H7 (cell line): ENCODE data around the gene WWC1. TPM values are rescaled to one million over a fixed set of nuclear protein-coding genes. Genes with fewer than 3 reads are reported as not detected.

Experiments used
- total RNA-seq: library from RNA; depleted of rRNA; stranded (reverse); fragments of >200 nt; shearing (Covaris generic); gene quantifications from 2 replicates; pipeline ENCODE4 v1.2.3, GENCODE V29; 2014; rRNA removed

The WWC1 gene
- total RNA-seq, 1 experiment from 2014 or later: 15.5 TPM

Other genes starting within 250 kb of the WWC1 start
- 104 and 122 TPM in 2 replicates for gene RARS1, start 194.8 kb downstream of the WWC1 start, total RNA-seq
- 3.3 and 4.0 TPM in 2 replicates for gene FBLL1, start 237.7 kb downstream of the WWC1 start, total RNA-seq